ENCODE measurements around the gene VAX1.
"Not testable (repeated sequence)": the region's sequence is repeated elsewhere in the genome, so short reads cannot be mapped to it uniquely, and the experiment has no call there.

The VAX1 gene

DNA sequence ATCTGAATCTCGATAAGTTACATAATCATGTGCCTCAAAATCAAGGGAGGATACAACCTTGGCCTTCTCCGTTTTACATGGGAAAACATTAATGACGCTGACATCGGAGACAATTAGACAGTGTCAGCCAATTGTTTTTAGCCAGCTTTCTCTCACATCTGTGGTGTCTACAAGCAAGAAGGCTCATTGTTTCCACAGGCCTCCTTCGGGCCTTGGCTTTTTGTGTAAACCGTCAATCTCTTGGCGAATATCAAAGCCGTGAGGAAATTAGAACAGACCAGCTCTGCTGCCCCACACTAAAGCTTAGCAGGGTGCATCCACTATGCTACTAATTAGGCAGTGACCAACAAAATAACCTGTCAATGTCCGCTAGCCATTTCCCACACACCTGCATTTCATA, 43.2 kb downstream of the VAX1 start:
- Mint-ChIP-seq H3K27ac (no peak overlapping the region), H3K9me3 (no peaks in the 10 kb centered on the region), H3K27me3 (no peaks in the 10 kb centered on the region), H3K4me3 (no peak overlapping the region), H3K4me1 (no peaks in the 10 kb centered on the region), H3K36me3 (no peaks in the 10 kb centered on the region)
- CTCF ChIA-PET, result no interaction called here
- no peak for DNase-seq

GRCh38 chr10:117092386-117092785, 45.7 kb downstream of the VAX1 start:
- no peak overlapping the region for H3K4me3 Mint-ChIP-seq
- H3K4me1 Mint-ChIP-seq, result no peaks in the 10 kb centered on the region
- no peaks in the 10 kb centered on the region for H3K27me3 Mint-ChIP-seq
- no peaks in the 10 kb centered on the region for H3K9me3 Mint-ChIP-seq
- H3K36me3 Mint-ChIP-seq, result no peaks in the 10 kb centered on the region
- CTCF ChIA-PET, result no interaction called here
- H3K27ac Mint-ChIP-seq, result no peak overlapping the region
- DNase-seq, result no peak

DNA sequence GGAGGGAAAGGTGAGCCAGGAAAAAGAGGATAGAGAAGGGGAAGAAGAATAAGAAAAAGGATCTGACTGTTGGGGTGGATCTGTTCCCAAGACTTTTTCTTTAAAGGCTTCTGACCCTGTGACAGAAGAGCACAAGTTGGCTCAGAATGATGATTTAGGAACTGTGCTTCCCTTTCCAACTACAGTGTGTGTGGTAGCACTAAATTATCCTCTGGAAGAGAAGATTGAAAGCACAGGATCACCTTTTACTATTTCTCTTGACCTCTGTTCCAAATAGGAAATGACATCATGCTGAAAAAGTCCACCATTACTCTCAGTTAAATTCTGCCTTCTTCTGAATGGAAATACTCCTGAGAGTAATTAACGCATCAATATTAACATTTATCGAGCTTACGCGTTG, 47.2 kb downstream of the VAX1 start:
- Mint-ChIP-seq H3K27me3 (no peaks in the 10 kb centered on the region), H3K4me1 (no peaks in the 10 kb centered on the region), H3K9me3 (no peaks in the 10 kb centered on the region), H3K27ac (no peak overlapping the region), H3K4me3 (no peak overlapping the region), H3K36me3 (no peaks in the 10 kb centered on the region)
- no peak for DNase-seq
- CTCF ChIA-PET, result no interaction called here

DNA sequence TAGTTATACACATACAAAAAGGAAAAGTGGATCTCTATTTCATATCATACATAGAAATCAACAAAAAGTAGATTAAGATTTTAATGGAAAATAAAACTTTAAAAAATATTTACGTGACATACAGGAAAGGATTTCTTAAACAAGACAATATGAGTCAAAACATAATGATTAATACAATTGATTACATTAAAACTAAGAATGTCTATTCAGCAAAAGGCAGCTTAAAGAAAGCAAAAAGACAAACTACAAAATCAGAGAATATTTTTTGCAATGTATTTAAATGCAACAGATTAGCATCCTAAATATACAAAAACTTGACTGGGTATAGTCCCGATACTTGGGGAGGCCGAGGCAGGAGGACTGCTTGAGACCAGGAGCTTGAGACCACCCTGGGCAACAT, 50.5 kb downstream of the VAX1 start:
- no peaks in the 10 kb centered on the region for H3K4me1 Mint-ChIP-seq
- no peak for DNase-seq
- no peaks in the 10 kb centered on the region for H3K36me3 Mint-ChIP-seq
- H3K9me3 Mint-ChIP-seq, result no peaks in the 10 kb centered on the region
- H3K4me3 Mint-ChIP-seq, result no peak overlapping the region
- CTCF ChIA-PET, result no interaction called here
- H3K27me3 Mint-ChIP-seq, result no peaks in the 10 kb centered on the region
- no peak overlapping the region for H3K27ac Mint-ChIP-seq

DNA sequence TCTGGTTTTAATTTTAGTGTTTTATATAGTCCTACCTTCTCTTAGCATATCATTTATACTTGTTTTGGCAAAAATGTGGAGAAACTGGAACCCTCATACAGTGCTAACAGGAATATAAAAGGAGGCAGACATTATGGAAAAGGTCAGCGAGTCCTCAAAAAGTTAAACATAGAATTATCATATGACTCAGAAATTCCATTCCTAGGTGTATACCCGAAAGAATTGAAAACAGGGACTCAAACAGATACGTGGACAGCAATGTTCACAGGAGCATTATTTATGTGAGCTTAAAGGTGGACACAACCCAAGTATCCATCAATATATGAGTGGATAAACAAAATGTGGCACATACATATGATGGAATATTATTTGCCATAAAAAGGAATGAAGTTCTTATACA, 51.5 kb downstream of the VAX1 start:
- H3K9me3 Mint-ChIP-seq, result no peaks in the 10 kb centered on the region
- H3K4me3 Mint-ChIP-seq, result no peak overlapping the region
- H3K36me3 Mint-ChIP-seq, result no peaks in the 10 kb centered on the region
- CTCF ChIA-PET, result no interaction called here
- no peaks in the 10 kb centered on the region for H3K4me1 Mint-ChIP-seq
- H3K27me3 Mint-ChIP-seq, result no peaks in the 10 kb centered on the region
- DNase-seq, result no peak
- no peak overlapping the region for H3K27ac Mint-ChIP-seq

DNA sequence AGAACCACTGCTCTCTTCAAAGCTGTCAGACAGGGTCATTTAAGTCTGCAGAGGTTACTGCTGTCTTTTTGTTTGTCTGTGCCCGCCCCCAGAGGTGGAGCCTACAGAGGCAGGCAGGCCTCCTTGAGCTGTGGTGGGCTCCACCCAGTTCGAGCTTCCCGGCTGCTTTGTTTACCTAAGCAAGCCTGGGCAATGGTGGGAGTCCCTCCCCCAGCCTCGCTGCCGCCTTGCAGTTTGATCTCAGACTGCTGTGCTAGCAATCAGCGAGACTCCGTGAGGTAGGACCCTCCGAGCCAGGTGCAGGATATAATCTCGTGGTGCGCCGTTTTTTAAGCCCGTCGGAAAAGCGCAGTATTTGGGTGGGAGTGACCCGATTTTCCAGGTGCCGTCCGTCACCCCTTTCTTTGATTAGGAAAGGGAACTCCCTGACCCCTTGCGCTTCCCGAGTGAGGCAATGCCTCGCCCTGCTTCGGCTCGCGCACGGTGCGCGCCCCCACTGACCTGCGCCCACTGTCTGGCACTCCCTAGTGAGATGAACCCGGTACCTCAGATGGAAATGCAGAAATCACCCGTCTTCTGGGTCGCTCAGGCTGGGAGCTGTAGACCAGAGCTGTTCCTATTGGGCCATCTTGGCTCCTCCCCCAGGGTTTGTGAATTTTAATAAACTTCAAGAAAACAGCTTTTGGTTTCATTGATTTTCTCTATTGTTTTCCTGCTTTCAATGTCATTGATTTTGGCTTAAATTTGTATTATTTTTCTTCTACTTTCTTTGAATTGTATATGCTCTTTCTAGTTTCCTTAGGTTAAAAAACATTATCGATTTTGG, 53.4 kb downstream of the VAX1 start:
- H3K27ac Mint-ChIP-seq, DNase-seq, H3K9me3 Mint-ChIP-seq, H3K4me3 Mint-ChIP-seq, H3K36me3 Mint-ChIP-seq, CTCF ChIA-PET, H3K27me3 Mint-ChIP-seq, H3K4me1 Mint-ChIP-seq: not testable (repeated sequence)
